Spleen (tissue), 7 donors: ENCODE measurements around the gene SCIMP.

Source experiments
- CTCF ChIP-seq, 11 experiments: fragments of 200-600 bp in 7 of 11; fragments of 450-650 bp in 4 of 11; sonication (generic) in 4 of 11; IDR thresholded peaks in 8 of 11; conservative IDR thresholded peaks in 3 of 11; 1 replicate in 7 of 11; 2 replicates in 4 of 11; pipeline versions ENCODE4 v1.4.0 to v1.8.0; 2016 to 2021; ENCODE audit warnings: antibody characterized with exemption in 11 of 11, inconsistent platforms in 4 of 11, mild to moderate bottlenecking in 1 of 11
- POLR2A ChIP-seq, 3 donors: fragments of 450-650 bp; IDR thresholded peaks; one replicate each; pipeline ENCODE4 v1.5.1; 2017; ENCODE audit warnings: antibody characterized with exemption in 3 of 3, mild to moderate bottlenecking in 1 of 3
- POLR2AphosphoS5 ChIP-seq, 3 donors: sonication (generic); formaldehyde crosslinking; IDR thresholded peaks; one replicate each; pipeline ENCODE4 v1.5.1; 2017; ENCODE audit warnings: antibody characterized with exemption in 3 of 3
- donor health status: DM: no; HTN: no; CAD: no; lungs with moderate emphysema.
- donor health status: DM: no; HTN: no; CAD: no.
- donor health status: DM: no; HTN: no; CAD: no.

- TF ChIP-seq CTCF (IDR thresholded peaks at IDR 0.05 in 8 of 11, conservative IDR thresholded peaks at IDR 0.05 in 3 of 11): no peak
- no peak for TF ChIP-seq POLR2A (IDR thresholded peaks at IDR 0.05)
- TF ChIP-seq POLR2AphosphoS5 (IDR thresholded peaks at IDR 0.05): peak in 1 of 3 donors; percentile 22
These were observed 50.4 kb downstream of the SCIMP start for GRCh38 chr17:5184288-5184687.
